H1 (cell line): ENCODE measurements around the gene C17orf113. TPM values are rescaled to one million over a fixed set of nuclear protein-coding genes. Genes with fewer than 3 reads are reported as not detected.
A peak's percentile ranks its signal among the peaks of the same experiment; 100 is the strongest.

Source experiments
- CTCF ChIA-PET: fragments of 300-600 bp; sonication (Branson Sonifier 250); formaldehyde crosslinking; loops from one replicate; lab custom pipeline; 2021; ENCODE audit not compliant: partially characterized antibody; lab: Charles Lee
- POLR2A ChIA-PET: fragments of 300-600 bp; sonication (Branson Sonifier 250); formaldehyde crosslinking; loops from one replicate; lab custom pipeline; 2021; ENCODE audit warnings: inconsistent platforms; ENCODE audit not compliant: partially characterized antibody; lab: Charles Lee
- DNase-seq, 2 experiments: peaks; one replicate each; pipeline versions ENCODE4 v3.0.0 to v3.0.0-alpha.2; 2010 to 2022; ENCODE audit warnings: low spot score in 2 of 2, low read depth in 1 of 2, mixed read lengths in 1 of 2
- FAIRE-seq: peaks from 2 replicates; lab custom pipeline; 2011; peaks lifted over from hg19 to GRCh38; lab: Jason Lieb, UNC
- H2AFZ ChIP-seq: 2 replicates; pipeline ENCODE4 v1.8.1; 2012; ENCODE audit warnings: low read length, inconsistent platforms
- H2AK5ac ChIP-seq: 2 replicates; pipeline ENCODE4 v1.6.1; 2013; ENCODE audit warnings: low read depth, low read length
- H2BK120ac ChIP-seq: replicated peaks from 2 replicates; pipeline ENCODE3; 2013; ENCODE audit warnings: low read depth, low read length, inconsistent platforms
- H2BK12ac ChIP-seq: 2 replicates; pipeline ENCODE4 v1.6.1; 2013; ENCODE audit warnings: low read depth, low read length
- H2BK15ac ChIP-seq: 2 replicates; pipeline ENCODE4 v1.6.1; 2013; ENCODE audit warnings: low read length
- H2BK20ac ChIP-seq: 2 replicates; pipeline ENCODE4 v1.6.1; 2013; ENCODE audit warnings: low read length
- H2BK5ac ChIP-seq: 2 replicates; pipeline ENCODE4 v1.6.1; 2013; ENCODE audit warnings: low read depth, low read length
- H3K14ac ChIP-seq: 2 replicates; pipeline ENCODE4 v1.6.1; 2013; ENCODE audit warnings: inconsistent platforms; ENCODE audit not compliant: insufficient read length
- H3K18ac ChIP-seq: 2 replicates; pipeline ENCODE4 v1.6.1; 2013; ENCODE audit warnings: low read length; ENCODE audit errors: extremely low read depth
- H3K23ac ChIP-seq: 2 replicates; pipeline ENCODE4 v1.6.1; 2013; ENCODE audit warnings: inconsistent platforms; ENCODE audit not compliant: insufficient read length
- H3K23me2 ChIP-seq: 2 replicates; pipeline ENCODE4 v1.6.1; 2013; ENCODE audit warnings: low read depth, low read length
- H3K27ac ChIP-seq: 2 replicates; pipeline ENCODE4 v1.6.1; 2011; ENCODE audit warnings: low read depth, low read length, inconsistent platforms
- H3K27me3 ChIP-seq, 4 experiments: replicated peaks in 1 of 4; 1 replicate in 1 of 4; 2 replicates in 3 of 4; pipeline versions ENCODE4 v1.6.1 to v1.8.1; 2011 to 2013; ENCODE audit warnings: low read length in 3 of 4, mild to moderate bottlenecking in 3 of 4, inconsistent platforms in 2 of 4, mixed read lengths in 2 of 4, moderate library complexity in 1 of 4; ENCODE audit not compliant: control insufficient read depth in 3 of 4, insufficient read depth in 3 of 4; ENCODE audit errors: extremely low read depth in 1 of 4
- H3K36me3 ChIP-seq, 4 experiments: 2 replicates each; pipeline versions ENCODE4 v1.6.1 to v1.8.1; 2011 to 2013; ENCODE audit warnings: mild to moderate bottlenecking in 4 of 4, low read length in 3 of 4, moderate library complexity in 2 of 4, control low read depth in 1 of 4, inconsistent platforms in 1 of 4; ENCODE audit not compliant: insufficient read depth in 4 of 4, control insufficient read depth in 2 of 4
- H3K4ac ChIP-seq: replicated peaks from 2 replicates; pipeline ENCODE3; 2013; ENCODE audit warnings: low read length, low read depth, mixed read lengths, inconsistent platforms; ENCODE audit not compliant: insufficient read length
- H3K4me1 ChIP-seq, 4 experiments: replicated peaks in 1 of 4; 1 replicate in 1 of 4; 2 replicates in 3 of 4; pipeline versions ENCODE4 v1.6.1 to v1.8.1; 2011 to 2013; ENCODE audit warnings: low read length in 3 of 4, inconsistent platforms in 2 of 4, mixed read lengths in 1 of 4; ENCODE audit not compliant: insufficient read depth in 4 of 4, control insufficient read depth in 3 of 4
- H3K4me2 ChIP-seq, 2 experiments: 2 replicates each; pipeline versions ENCODE4 v1.6.1 to v1.8.1; 2011 to 2013; ENCODE audit warnings: low read depth in 2 of 2, low read length in 2 of 2, control low read depth in 1 of 2, inconsistent platforms in 1 of 2, mild to moderate bottlenecking in 1 of 2; ENCODE audit not compliant: insufficient read depth in 1 of 2
- H3K4me3 ChIP-seq, 4 experiments: fragments of 200-600, 300-600 bp in 1 of 4; sonication (generic), shearing (Covaris generic), sonication (Bioruptor Twin) in 1 of 4; 2 replicates each; pipeline versions ENCODE4 v1.5.1 to v1.8.1; 2011 to 2016; ENCODE audit warnings: low read length in 4 of 4, low read depth in 3 of 4, control low read depth in 2 of 4, inconsistent platforms in 2 of 4, mild to moderate bottlenecking in 2 of 4, mixed read lengths in 1 of 4, moderate library complexity in 1 of 4; ENCODE audit not compliant: insufficient read depth in 2 of 4; ENCODE audit errors: extremely low read depth in 1 of 4
- H3K56ac ChIP-seq: replicated peaks from 2 replicates; pipeline ENCODE3; 2013; ENCODE audit warnings: low read depth, mild to moderate bottlenecking, mixed read lengths, low read length, inconsistent platforms; ENCODE audit not compliant: insufficient read length
- H3K79me1 ChIP-seq: 2 replicates; pipeline ENCODE4 v1.6.1; 2013; ENCODE audit warnings: low read depth, low read length, control low read depth
- H3K79me2 ChIP-seq, 2 experiments: 2 replicates each; pipeline versions ENCODE4 v1.6.1 to v1.8.1; 2012 to 2013; ENCODE audit warnings: low read length in 2 of 2, mild to moderate bottlenecking in 2 of 2, inconsistent platforms in 1 of 2; ENCODE audit not compliant: insufficient read depth in 2 of 2, control insufficient read depth in 1 of 2
- H3K9ac ChIP-seq, 4 experiments: replicated peaks in 1 of 4; 1 replicate in 1 of 4; 2 replicates in 3 of 4; pipeline versions ENCODE4 v1.6.1 to v1.8.1; 2011 to 2013; ENCODE audit warnings: low read depth in 3 of 4, low read length in 3 of 4, control low read depth in 2 of 4, mild to moderate bottlenecking in 2 of 4, moderate library complexity in 2 of 4, inconsistent platforms in 1 of 4; ENCODE audit errors: extremely low read depth in 1 of 4
- H3K9me3 ChIP-seq, 2 experiments: 2 replicates each; pipeline versions ENCODE4 v1.6.1 to v1.8.1; 2012 to 2013; ENCODE audit warnings: mild to moderate bottlenecking in 2 of 2, moderate library complexity in 2 of 2, control low read depth in 1 of 2, inconsistent platforms in 1 of 2, low read depth in 1 of 2, low read length in 1 of 2, mixed read lengths in 1 of 2; ENCODE audit not compliant: insufficient read depth in 2 of 2
- H4K20me1 ChIP-seq, 2 experiments: replicated peaks in 1 of 2; 2 replicates each; pipeline versions ENCODE3 to v1.8.1; 2011 to 2013; ENCODE audit warnings: inconsistent platforms in 2 of 2, low read length in 2 of 2, mild to moderate bottlenecking in 1 of 2; ENCODE audit not compliant: insufficient read depth in 2 of 2, control insufficient read depth in 1 of 2
- H4K5ac ChIP-seq: 2 replicates; pipeline ENCODE4 v1.6.1; 2013; ENCODE audit warnings: low read length, low read depth, mixed read lengths, inconsistent platforms; ENCODE audit not compliant: insufficient read length
- H4K8ac ChIP-seq: 2 replicates; pipeline ENCODE4 v1.8.0; 2013; ENCODE audit warnings: mild to moderate bottlenecking, moderate library complexity, low read length, inconsistent platforms; ENCODE audit not compliant: insufficient read depth; ENCODE audit errors: extremely low read depth
- H4K91ac ChIP-seq: replicated peaks from 2 replicates; pipeline ENCODE3; 2013; ENCODE audit warnings: low read length, mixed read lengths, inconsistent platforms; ENCODE audit not compliant: insufficient read length
- CBX8 ChIP-seq: fragments of 300-800, 300-1000 bp; sonication (generic); IDR thresholded peaks from 2 replicates; pipeline ENCODE4 v1.7.1; 2016; ENCODE audit warnings: low read depth, low read length, borderline replicate concordance
- HDAC2 ChIP-seq, 2 experiments: fragments of 300-600 bp in 1 of 2; sonication (generic) in 1 of 2; IDR thresholded peaks; 2 replicates each; pipeline ENCODE4 v1.6.1; 2011 to 2012; ENCODE audit warnings: low read depth in 2 of 2, low read length in 2 of 2, mild to moderate bottlenecking in 2 of 2, moderate library complexity in 2 of 2, borderline replicate concordance in 1 of 2, inconsistent platforms in 1 of 2
- HDAC6 ChIP-seq: IDR thresholded peaks from one replicate; pipeline ENCODE4 v1.7.1; 2012; ENCODE audit warnings: low read depth, mild to moderate bottlenecking, inconsistent platforms, low read length, moderate library complexity
- JUND ChIP-seq: IDR thresholded peaks from 2 replicates; pipeline ENCODE4 v1.6.1; 2011; ENCODE audit warnings: mild to moderate bottlenecking, improper control_type of control experiment, low read length
- RNF2 ChIP-seq: fragments of 200-900, 300-1000 bp; sonication (generic); IDR thresholded peaks from 2 replicates; pipeline ENCODE4 v1.7.1; 2016; ENCODE audit warnings: borderline replicate concordance, low read depth, mild to moderate bottlenecking, antibody characterized with exemption, low read length; ENCODE audit not compliant: poor library complexity, severe bottlenecking; ENCODE audit errors: missing control alignments
- SAP30 ChIP-seq: fragments of 300-600 bp; sonication (generic); IDR thresholded peaks from 2 replicates; pipeline ENCODE4 v1.7.1; 2012; ENCODE audit warnings: low read length, moderate library complexity, mild to moderate bottlenecking, inconsistent platforms; ENCODE audit not compliant: insufficient read depth, insufficient replicate concordance
- SIRT6 ChIP-seq: IDR thresholded peaks from one replicate; pipeline ENCODE4 v1.7.1; 2012; ENCODE audit warnings: low read length, inconsistent platforms
- YY1 ChIP-seq: IDR thresholded peaks from 2 replicates; pipeline ENCODE4 v1.6.1; 2011; ENCODE audit warnings: low read depth, mild to moderate bottlenecking, low read length
- WGBS, 2 experiments: shearing (Covaris generic) in 1 of 2; methylation state at CpG; one replicate each; pipeline versions ENCODE4 v1.1.6 to v1.1.7; 2013 to 2015; ENCODE audit warnings: low lambda C conversion rate in 2 of 2, mixed read lengths in 2 of 2, inconsistent platforms in 1 of 2, low coverage in 1 of 2, missing lambda C conversion rate in 1 of 2; ENCODE audit not compliant: insufficient replicate concordance in 2 of 2, insufficient coverage in 1 of 2, insufficient read length in 1 of 2; ENCODE audit errors: extremely low coverage in 1 of 2, missing lambda C conversion rate in 1 of 2; 5-methylcytosine and 5-hydroxymethylcytosine counted together
- polyA plus RNA-seq, 7 experiments: library from polyadenylated mRNA; depleted of rRNA in 3 of 7; stranded (reverse) in 5 of 7; unstranded in 2 of 7; fragments of >200 nt in 5 of 7; fragments of 200-250 nt in 2 of 7; gene quantifications; 1 replicate in 5 of 7; 2 replicates in 1 of 7; 4 replicates in 1 of 7; pipeline versions ENCODE4 v1.2.1 to v1.2.3, GENCODE V29; 2011 to 2013; ENCODE audit warnings: missing spikeins in 2 of 7, mixed read lengths in 2 of 7
- total RNA-seq: library from RNA; stranded (reverse); fragmentation: NEBNext Ultra II Directional; extraction: Animal tissue kit (Norgen Biotek cat#: 25700); gene quantifications from 2 replicates; pipeline ENCODE4 v1.2.1, GENCODE V29; 2021

The C17orf113 gene
- total and polyA plus RNA-seq, 2 of the 8 experiments (the other 6 are each of a cell fraction or from before 2014, with no cell fraction given) = 1.0 to 1.4 TPM

DNA sequence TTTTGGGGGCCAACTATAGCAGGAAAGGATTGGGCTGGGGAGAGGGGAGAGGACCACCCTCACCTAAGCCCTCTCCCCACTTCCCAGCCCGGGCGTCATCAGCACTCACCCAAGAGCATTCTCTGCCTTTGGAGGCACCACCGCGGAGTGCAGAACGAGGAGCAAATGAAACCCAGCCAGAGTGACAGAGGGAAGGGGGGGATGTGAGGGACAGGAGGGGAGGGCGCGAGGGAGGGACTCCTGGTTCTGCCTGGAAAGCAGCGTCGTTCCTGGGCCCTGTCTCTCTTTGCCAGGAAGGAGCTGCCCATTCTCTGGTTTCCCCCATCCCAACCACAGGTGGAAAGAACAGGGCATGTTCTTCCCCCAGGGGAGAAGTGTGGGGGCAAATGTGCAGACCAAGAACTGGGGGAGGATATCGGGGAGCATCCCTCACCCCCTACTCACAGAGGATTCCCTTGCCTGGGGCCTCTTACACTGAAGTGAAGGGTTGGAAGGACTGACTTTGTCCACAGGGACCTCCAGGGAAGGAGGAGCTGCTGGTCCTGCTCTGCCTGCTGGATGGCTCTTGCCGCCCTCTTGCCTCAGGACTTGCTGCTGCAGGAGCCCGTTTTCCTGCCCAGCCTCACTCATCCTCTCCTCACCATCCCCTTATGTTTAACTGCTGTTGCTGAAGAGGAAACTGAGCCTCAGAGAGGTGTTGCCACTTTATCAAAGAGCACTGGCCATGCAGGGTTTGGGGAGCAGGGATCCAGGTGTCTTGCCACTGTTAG is 3.5 kb upstream of the C17orf113 start:
- H3K4me2 ChIP-seq = peak overlapping the region in 1 of 2 experiments; percentile 16; a peak in 1 of 4 replicates
- H3K9me3 ChIP-seq = no peaks in the 10 kb centered on the region
- H3K56ac ChIP-seq = no peak overlapping the region
- no peak overlapping the region for H3K9ac ChIP-seq
- no peak overlapping the region for H2BK20ac ChIP-seq
- CTCF ChIA-PET = interaction anchor here (0.8 to 17.0 kb wide), 14 partner anchors 8 to 60 kb away, joined by 3 to 381 read pairs (median 6); partner anchors contain the start of genes DHX58, HSPB9, KAT2A and NKIRAS2
- H3K79me2 ChIP-seq = no peaks in the 10 kb centered on the region
- H2BK12ac ChIP-seq = peak overlapping the region; percentile 35; the same call in 1 of the 2 replicates
- peak overlapping the region; percentile 27; the same call in 1 of the 2 replicates for H2BK5ac ChIP-seq
- no peaks in the 10 kb centered on the region for H3K36me3 ChIP-seq
- peaks cover 0 to 4% (median 1%) of the 10 kb centered on the region in 4 experiments; a peak in 3 of 7 replicates for H3K27me3 ChIP-seq
- H2AFZ ChIP-seq = no peak overlapping the region
- H4K8ac ChIP-seq = no peak overlapping the region
- DNase-seq = no peak
- no peak overlapping the region for H3K14ac ChIP-seq
- no peak overlapping the region for H4K5ac ChIP-seq
- H3K4me1 ChIP-seq = peaks cover 0 to 28% (median 14%) of the 10 kb centered on the region in 4 experiments; a peak in 6 of 7 replicates
- no peak overlapping the region; the same call in 1 of the 2 replicates for H3K18ac ChIP-seq
- no peak overlapping the region for H3K4me3 ChIP-seq
- no peaks in the 10 kb centered on the region for H4K20me1 ChIP-seq
- H3K27ac ChIP-seq = no peak overlapping the region
- no peak overlapping the region for H3K23ac ChIP-seq
- no peak for FAIRE-seq
- H3K23me2 ChIP-seq = peaks cover 8% of the 10 kb centered on the region; the same call in 1 of the 2 replicates
- H2BK120ac ChIP-seq = no peak overlapping the region
- H3K79me1 ChIP-seq = no peaks in the 10 kb centered on the region
- WGBS, 2 experiments = 54% methylated on average over 7 of the region's 12 CpGs; no CpG with 5 or more reads in 1 of the 2 experiments
- H2BK15ac ChIP-seq = peak overlapping the region; percentile 67; the same call in 1 of the 2 replicates
- POLR2A ChIA-PET = interaction anchor here (0.9 to 1.9 kb wide), 5 partner anchors 13 to 48 kb away, joined by 3 to 4 read pairs (median 4); no protein-coding TSS in a partner anchor
- no peak overlapping the region for H4K91ac ChIP-seq
- H2AK5ac ChIP-seq = no peak overlapping the region
- peak overlapping the region; percentile 2 for H3K4ac ChIP-seq
- no peak for TF ChIP-seq SIRT6
- TF ChIP-seq JUND = no peak
- no peak for TF ChIP-seq RNF2
- TF ChIP-seq CBX8 = no peak
- TF ChIP-seq SAP30 = no peak
- TF ChIP-seq HDAC6 = no peak
- no peak for TF ChIP-seq YY1
- no peak for TF ChIP-seq HDAC2 (IDR thresholded peaks at IDR 0.05; ENCODE audit: borderline replicate concordance in 1 of 2, low read depth in 2 of 2, low read length in 2 of 2)
